ENCODE results near the gene RTN4RL1. TPM values are rescaled to one million over a fixed set of nuclear protein-coding genes. Genes with fewer than 3 reads are reported as not detected.

Gene RTN4RL1
- total RNA-seq, 3 donors from 2014 or later (not counting 1 experiment from before 2014, with no cell fraction given) = 0.15 to 0.23 TPM; not detected in 1

GRCh38 chr17:1975573-1975972 lies 49.6 kb downstream of the RTN4RL1 start:
- no peak overlapping the region for H3K27ac ChIP-seq (ENCODE audit: low read length)
- no peaks in the 10 kb centered on the region for H3K9me3 Mint-ChIP-seq
- intact Hi-C loops (cut with micrococcal nuclease) = no loop called here
- no peak overlapping the region for H3K4me3 Mint-ChIP-seq
- H3K27me3 Mint-ChIP-seq (ENCODE audit: low read depth in 2 of 2) = peaks cover 30 to 36% of the 10 kb centered on the region in 2 donors
- ATAC-seq (no peak), DNase-seq (no peak)
- no peaks in the 10 kb centered on the region for H3K36me3 ChIP-seq (ENCODE audit: control insufficient read depth, insufficient read depth, low read length)
- H3K9me3 ChIP-seq (ENCODE audit: control insufficient read depth, insufficient read depth, low read length) = no peaks in the 10 kb centered on the region
- no peaks in the 10 kb centered on the region for H3K36me3 Mint-ChIP-seq
- 65% methylated on average over 10 of the region's 10 CpGs for WGBS (ENCODE audit: insufficient coverage)
- H3K4me1 ChIP-seq (ENCODE audit: control insufficient read depth, insufficient read depth, low read length) = no peaks in the 10 kb centered on the region
- peaks cover 8% of the 10 kb centered on the region for H3K27me3 ChIP-seq (ENCODE audit: control insufficient read depth, insufficient read depth, low read length)
- no peaks in the 10 kb centered on the region for H3K4me1 Mint-ChIP-seq
- no peak overlapping the region for H3K4me3 ChIP-seq (ENCODE audit: low read length)
- TF ChIP-seq CTCF (IDR thresholded peaks at IDR 0.05) = no peak
- H3K27ac Mint-ChIP-seq = no peak overlapping the region

GRCh38 chr17:1972487-1973160 lies 52.5 kb downstream of the RTN4RL1 start:
- Mint-ChIP-seq H3K4me3 (no peak overlapping the region), H3K4me1 (peaks cover 0 to under 1% of the 10 kb centered on the region in 2 donors), H3K36me3 (no peaks in the 10 kb centered on the region), H3K27ac (no peak overlapping the region), H3K9me3 (no peaks in the 10 kb centered on the region), H3K27me3 (ENCODE audit: low read depth in 2 of 2) (peaks cover 43 to 57% of the 10 kb centered on the region in 2 donors)
- TF ChIP-seq CTCF (IDR thresholded peaks at IDR 0.05) = no peak
- intact Hi-C loops (cut with micrococcal nuclease) = no loop called here
- Histone ChIP-seq H3K27ac (ENCODE audit: low read length) (no peak overlapping the region), H3K36me3 (ENCODE audit: control insufficient read depth, insufficient read depth, low read length) (no peaks in the 10 kb centered on the region), H3K4me3 (ENCODE audit: low read length) (no peak overlapping the region), H3K4me1 (ENCODE audit: control insufficient read depth, insufficient read depth, low read length) (no peaks in the 10 kb centered on the region), H3K27me3 (ENCODE audit: control insufficient read depth, insufficient read depth, low read length) (peaks cover 5% of the 10 kb centered on the region), H3K9me3 (ENCODE audit: control insufficient read depth, insufficient read depth, low read length) (no peaks in the 10 kb centered on the region)
- WGBS (ENCODE audit: insufficient coverage) = 61% methylated on average over 23 of the region's 23 CpGs
- ATAC-seq (no peak), DNase-seq (no peak)

- intact Hi-C loops (cut with micrococcal nuclease) = no loop called here
- Histone ChIP-seq H3K4me3 (ENCODE audit: low read length) (no peak overlapping the region), H3K4me1 (ENCODE audit: control insufficient read depth, insufficient read depth, low read length) (no peaks in the 10 kb centered on the region), H3K27me3 (ENCODE audit: control insufficient read depth, insufficient read depth, low read length) (no peaks in the 10 kb centered on the region), H3K27ac (ENCODE audit: low read length) (no peak overlapping the region), H3K36me3 (ENCODE audit: control insufficient read depth, insufficient read depth, low read length) (no peaks in the 10 kb centered on the region), H3K9me3 (ENCODE audit: control insufficient read depth, insufficient read depth, low read length) (no peaks in the 10 kb centered on the region)
- peaks cover 36 to 44% of the 10 kb centered on the region in 2 donors for H3K27me3 Mint-ChIP-seq (ENCODE audit: low read depth in 2 of 2)
- no peak overlapping the region for H3K27ac Mint-ChIP-seq
- DNase-seq (no peak), ATAC-seq (no peak)
- 89% methylated on average over 10 of the region's 12 CpGs for WGBS (ENCODE audit: insufficient coverage)
- H3K4me3 Mint-ChIP-seq = no peak overlapping the region
- peaks cover 7 to 10% of the 10 kb centered on the region in 2 donors for H3K4me1 Mint-ChIP-seq
- H3K9me3 Mint-ChIP-seq = no peaks in the 10 kb centered on the region
- TF ChIP-seq CTCF (IDR thresholded peaks at IDR 0.05) = no peak
- H3K36me3 Mint-ChIP-seq = no peaks in the 10 kb centered on the region
Observed at GRCh38 chr17:1970843-1971384, 54.2 kb downstream of the RTN4RL1 start.

All from natural killer cell (primary cell).